ENCODE data around the gene PIGH.
"Not testable (repeated sequence)": the region's sequence is repeated elsewhere in the genome, so short reads cannot be mapped to it uniquely, and the experiment has no call there.

PIGH gene

GRCh38 chr14:67555518-67556090 lies 44.5 kb downstream of the PIGH start:
- in situ Hi-C loops (cut with HindIII; ENCODE audit: low sequenced_read_pairs) = no loop called here

- in situ Hi-C loops (cut with HindIII; ENCODE audit: low sequenced_read_pairs) = no loop called here
These were observed 45.7 kb downstream of the PIGH start for GRCh38 chr14:67554341-67554740.

DNA sequence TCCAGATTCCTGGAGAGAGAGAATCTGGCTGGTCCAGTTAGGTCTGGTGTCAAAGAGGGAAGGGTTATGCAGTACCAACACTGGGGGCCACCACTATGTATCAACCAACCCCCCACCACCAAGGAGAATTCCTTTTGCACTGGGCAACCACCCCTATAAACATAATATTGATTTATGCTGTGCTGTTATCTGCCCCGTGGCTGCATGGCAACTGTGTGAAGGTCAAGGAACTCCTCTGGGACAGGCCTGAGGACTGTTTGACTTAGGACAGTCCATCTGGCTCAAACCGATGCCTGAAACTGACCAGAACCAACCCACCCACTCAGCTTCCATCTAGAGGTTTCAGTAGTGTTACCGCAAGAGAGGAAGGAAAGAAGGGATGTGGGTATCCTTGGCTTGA lies 46.5 kb downstream of the PIGH start:
- in situ Hi-C loops (cut with HindIII; ENCODE audit: low sequenced_read_pairs) = no loop called here

DNA sequence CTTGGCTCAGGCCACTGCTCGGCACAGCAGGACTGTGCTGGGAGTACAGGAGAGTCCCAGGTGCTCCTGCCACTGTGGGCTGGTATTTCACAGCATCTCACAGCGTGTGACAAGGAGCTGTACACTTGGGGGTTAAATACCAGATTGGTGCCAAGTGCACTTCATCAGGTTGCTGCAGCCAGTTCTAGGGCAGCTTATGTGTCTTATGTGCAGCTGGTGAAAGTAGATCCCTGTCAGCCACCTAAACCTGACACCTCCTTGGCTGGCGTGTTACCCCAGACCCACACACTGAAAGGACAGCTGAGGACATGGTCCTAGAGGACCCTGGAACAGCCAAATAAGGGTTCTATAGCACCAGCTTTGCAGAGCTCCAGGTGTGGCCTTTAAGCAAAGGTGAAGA lies 48.1 kb downstream of the PIGH start:
- in situ Hi-C loops (cut with HindIII; ENCODE audit: low sequenced_read_pairs) = no loop called here

GRCh38 chr14:67551123-67551522 lies 48.9 kb downstream of the PIGH start:
- in situ Hi-C loops (cut with HindIII; ENCODE audit: low sequenced_read_pairs) = no loop called here

GRCh38 chr14:67549734-67550133 lies 50.3 kb downstream of the PIGH start:
- in situ Hi-C loops (cut with HindIII; ENCODE audit: low sequenced_read_pairs) = no loop called here

DNA sequence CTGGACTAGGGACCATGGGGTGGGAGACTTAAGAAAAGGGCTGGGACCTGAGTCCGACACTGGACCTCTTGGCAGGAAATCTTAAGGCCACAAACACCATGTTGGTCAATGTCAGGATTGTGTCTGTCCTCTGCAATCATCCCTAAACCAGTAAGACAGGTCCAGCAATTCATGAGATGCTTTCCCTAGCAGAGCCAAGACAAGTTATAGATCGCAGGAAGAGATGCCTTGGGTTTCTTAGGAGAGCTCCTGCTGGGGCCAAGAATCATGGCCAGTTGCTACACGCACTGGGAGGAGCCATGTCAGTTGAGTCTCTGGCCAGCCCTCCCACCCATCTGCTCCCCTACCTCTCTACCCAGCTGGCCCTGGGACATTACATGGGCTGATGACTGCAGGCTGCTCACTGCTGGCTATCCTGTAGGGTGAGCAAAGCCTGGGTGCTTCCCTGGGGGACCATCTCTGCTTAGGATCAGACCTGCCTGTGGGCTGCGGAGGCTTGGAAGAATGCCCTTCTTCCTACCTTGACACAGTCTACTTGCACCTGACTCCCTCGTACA lies 52.8 kb downstream of the PIGH start:
- in situ Hi-C loops (cut with HindIII; ENCODE audit: low sequenced_read_pairs) = no loop called here

DNA sequence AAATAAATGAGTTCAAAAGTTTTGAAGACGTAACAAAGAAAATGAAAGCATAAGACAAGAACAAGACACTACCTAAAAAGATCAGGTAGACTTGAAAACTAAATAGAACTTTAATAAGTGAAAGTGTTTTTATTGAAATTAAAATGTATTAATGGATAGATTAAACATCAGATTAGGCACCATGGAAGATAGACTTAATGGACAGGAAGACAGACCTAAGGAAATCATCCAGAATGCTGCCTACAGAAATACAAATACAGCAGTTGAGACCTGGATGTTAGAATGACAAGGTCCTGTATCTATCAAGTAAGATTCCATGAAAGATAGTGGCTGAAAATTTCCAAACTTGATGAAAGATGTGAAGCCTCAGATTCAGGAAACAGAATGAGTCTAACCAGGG lies 55.5 kb downstream of the PIGH start:
- in situ Hi-C loops (cut with HindIII; ENCODE audit: low sequenced_read_pairs) = no loop called here

DNA sequence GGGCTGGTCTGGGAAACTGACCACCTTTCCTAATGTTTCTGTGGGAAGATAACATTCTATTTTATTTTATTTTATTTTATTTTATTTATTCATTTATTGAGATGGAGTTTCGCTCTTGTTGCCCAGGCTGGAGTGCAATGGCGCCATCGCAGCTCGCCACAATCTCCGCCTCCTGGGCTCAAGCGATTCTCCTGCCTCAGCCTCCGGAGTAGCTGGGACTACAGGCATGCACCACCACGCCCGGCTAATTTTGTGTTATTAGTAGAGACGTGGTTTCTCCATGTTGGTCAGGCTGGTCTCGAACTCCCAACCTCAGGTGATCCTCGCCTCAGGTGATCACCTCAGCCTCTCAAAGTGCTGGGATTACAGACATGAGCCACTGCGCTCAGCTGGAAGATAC lies 57.4 kb downstream of the PIGH start:
- in situ Hi-C loops (cut with HindIII; ENCODE audit: low sequenced_read_pairs) = not testable (repeated sequence)

DNA sequence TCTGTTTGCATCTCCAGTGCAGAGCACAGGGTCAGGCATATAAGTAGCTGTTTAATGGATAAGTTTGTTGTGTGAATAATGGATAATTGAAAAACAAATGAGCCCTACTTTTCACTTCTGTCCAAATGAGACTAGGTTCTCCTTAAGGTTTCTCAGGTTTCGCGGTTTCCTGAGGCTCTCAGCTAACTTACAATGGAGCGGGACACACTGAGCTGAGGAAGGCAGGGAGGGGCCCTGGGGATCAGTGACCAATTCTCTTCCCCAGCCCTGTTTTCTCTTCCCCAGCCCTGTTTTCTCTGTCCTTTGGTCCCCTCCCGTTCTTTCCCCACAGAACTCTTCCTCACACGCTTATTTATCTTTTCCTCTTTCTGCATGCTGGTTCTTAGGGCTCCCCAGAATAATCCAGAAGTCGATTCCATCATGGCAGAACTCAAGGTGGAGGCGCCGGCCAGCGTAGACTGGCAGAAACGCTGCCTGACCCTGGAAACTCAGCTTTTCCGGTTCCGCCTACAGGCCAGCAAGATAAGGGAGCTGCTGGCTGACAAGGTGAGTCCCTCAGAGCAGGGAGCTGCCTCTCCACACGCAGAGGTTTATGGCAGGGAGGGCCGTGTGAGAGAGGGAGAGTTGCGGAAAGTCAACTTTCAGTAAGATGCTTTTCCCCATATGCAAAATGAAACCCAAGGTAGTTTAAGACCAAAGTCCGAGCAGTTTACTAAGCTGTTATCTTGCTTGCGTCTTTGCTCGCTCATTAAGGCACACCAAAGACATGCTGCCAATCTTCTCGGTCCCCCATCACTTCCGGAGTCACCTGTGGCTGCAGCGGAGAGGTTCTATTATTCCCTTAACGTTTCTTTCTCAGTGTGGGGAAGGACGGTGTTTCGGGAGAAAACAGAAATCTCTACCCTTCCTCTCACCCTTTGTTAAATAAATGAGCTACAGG lies 58.4 kb downstream of the PIGH start:
- in situ Hi-C loops (cut with HindIII; ENCODE audit: low sequenced_read_pairs) = no loop called here
